Liver (tissue), 9 donors: Measurements from ENCODE around the gene LRRC53. TPM values are rescaled to one million over a fixed set of nuclear protein-coding genes. Genes with fewer than 3 reads are reported as not detected.

Source experiments
- DNase-seq: peaks from one replicate; pipeline ENCODE4 v3.0.0-alpha.2; 2017; ENCODE audit warnings: low spot score
- H3K27ac ChIP-seq, 2 donors: one replicate each; pipeline ENCODE4 v1.7.0; 2013; ENCODE audit warnings: inconsistent platforms in 2 of 2, low read length in 2 of 2, control low read depth in 1 of 2, low read depth in 1 of 2, mild to moderate bottlenecking in 1 of 2
- H3K27me3 ChIP-seq, 4 donors: one replicate each; pipeline versions ENCODE4 v1.6.1 to v1.7.0; 2013; ENCODE audit warnings: low read length in 3 of 4, inconsistent platforms in 1 of 4, mild to moderate bottlenecking in 1 of 4, moderate library complexity in 1 of 4; ENCODE audit not compliant: control insufficient read depth in 4 of 4, insufficient read depth in 4 of 4
- H3K36me3 ChIP-seq, 4 donors: one replicate each; pipeline versions ENCODE4 v1.6.1 to v1.7.0; 2013; ENCODE audit warnings: low read length in 3 of 4, mild to moderate bottlenecking in 3 of 4, low read depth in 1 of 4, moderate library complexity in 1 of 4; ENCODE audit not compliant: control insufficient read depth in 4 of 4, insufficient read depth in 3 of 4
- H3K4me1 ChIP-seq, 4 donors: one replicate each; pipeline versions ENCODE4 v1.6.1 to v1.7.0; 2013; ENCODE audit warnings: low read length in 3 of 4, mild to moderate bottlenecking in 3 of 4, moderate library complexity in 1 of 4; ENCODE audit not compliant: control insufficient read depth in 4 of 4, insufficient read depth in 4 of 4
- H3K4me3 ChIP-seq, 3 donors: one replicate each; pipeline versions ENCODE4 v1.6.1 to v1.7.0; 2013; ENCODE audit warnings: low read length in 3 of 3, control low read depth in 1 of 3, low read depth in 1 of 3, mild to moderate bottlenecking in 1 of 3
- H3K9ac ChIP-seq, 2 donors: one replicate each; pipeline ENCODE4 v1.7.0; 2013; ENCODE audit warnings: low read length in 2 of 2, mild to moderate bottlenecking in 2 of 2, moderate library complexity in 2 of 2, control low read depth in 1 of 2, low read depth in 1 of 2
- H3K9me3 ChIP-seq, 4 donors: one replicate each; pipeline versions ENCODE4 v1.6.1 to v1.7.0; 2013; ENCODE audit warnings: low read length in 3 of 4; ENCODE audit not compliant: control insufficient read depth in 4 of 4
- ATF3 ChIP-seq: IDR thresholded peaks from 2 replicates; pipeline ENCODE4 v1.6.1; 2016; ENCODE audit warnings: antibody characterized with exemption
- CTCF ChIP-seq: fragments of 150-350 bp; IDR thresholded peaks from 2 replicates; pipeline ENCODE4 v1.5.1; 2017; ENCODE audit warnings: improper control_type of control experiment, low read depth, low read length; ENCODE audit not compliant: missing input control
- EGR1 ChIP-seq, 2 donors: IDR thresholded peaks; 2 replicates each; pipeline ENCODE4 v1.6.1; 2016 to 2018; ENCODE audit warnings: antibody characterized with exemption in 2 of 2, low read depth in 2 of 2
- FOXA1 ChIP-seq: IDR thresholded peaks from 2 replicates; pipeline ENCODE4 v1.6.1; 2016; ENCODE audit warnings: antibody characterized with exemption
- FOXA2 ChIP-seq: IDR thresholded peaks from 2 replicates; pipeline ENCODE4 v1.6.1; 2016; ENCODE audit warnings: antibody characterized with exemption
- GABPA ChIP-seq, 2 donors: IDR thresholded peaks in 1 of 2; conservative IDR thresholded peaks in 1 of 2; 2 replicates each; pipeline ENCODE4 v1.6.1; 2016; ENCODE audit warnings: antibody characterized with exemption in 2 of 2, mild to moderate bottlenecking in 1 of 2, moderate library complexity in 1 of 2
- HNF4A ChIP-seq, 2 donors: conservative IDR thresholded peaks; 2 replicates each; pipeline ENCODE4 v1.6.1; 2016; ENCODE audit warnings: antibody characterized with exemption in 2 of 2, mild to moderate bottlenecking in 2 of 2
- HNF4G ChIP-seq: IDR thresholded peaks from 2 replicates; pipeline ENCODE4 v1.6.1; 2016; ENCODE audit warnings: antibody characterized with exemption
- JUND ChIP-seq, 2 donors: IDR thresholded peaks; 2 replicates each; pipeline ENCODE4 v1.6.1; 2016; ENCODE audit warnings: antibody characterized with exemption in 2 of 2
- MAX ChIP-seq: IDR thresholded peaks from 2 replicates; pipeline ENCODE4 v1.6.1; 2016; ENCODE audit warnings: antibody characterized with exemption
- NR2F2 ChIP-seq: IDR thresholded peaks from 2 replicates; pipeline ENCODE4 v1.6.1; 2016; ENCODE audit warnings: antibody characterized with exemption
- RAD21 ChIP-seq, 2 donors: IDR thresholded peaks; 2 replicates each; pipeline ENCODE4 v1.6.1; 2016; ENCODE audit warnings: antibody characterized with exemption in 2 of 2, mild to moderate bottlenecking in 2 of 2
- REST ChIP-seq: IDR thresholded peaks from 2 replicates; pipeline ENCODE4 v1.6.1; 2016; ENCODE audit warnings: antibody characterized with exemption, mild to moderate bottlenecking
- RXRA ChIP-seq, 2 donors: IDR thresholded peaks; 2 replicates each; pipeline ENCODE4 v1.6.1; 2017 to 2018; ENCODE audit warnings: antibody characterized with exemption in 2 of 2, mild to moderate bottlenecking in 1 of 2
- SP1 ChIP-seq: IDR thresholded peaks from 2 replicates; pipeline ENCODE4 v1.6.1; 2018; ENCODE audit warnings: antibody characterized with exemption, mild to moderate bottlenecking
- TAF1 ChIP-seq: conservative IDR thresholded peaks from 2 replicates; pipeline ENCODE4 v1.6.1; 2016; ENCODE audit warnings: antibody characterized with exemption, mild to moderate bottlenecking
- YY1 ChIP-seq: IDR thresholded peaks from 2 replicates; pipeline ENCODE4 v1.6.1; 2016; ENCODE audit warnings: antibody characterized with exemption, mild to moderate bottlenecking
- ZBTB33 ChIP-seq: IDR thresholded peaks from 2 replicates; pipeline ENCODE4 v1.6.1; 2016; ENCODE audit warnings: antibody characterized with exemption
- WGBS: extraction: QIAGEN DNeasy Blood & Tissue Kit; methylation state at CpG from one replicate; pipeline ENCODE4 v1.1.7; 2013; 5-methylcytosine and 5-hydroxymethylcytosine counted together
- polyA plus RNA-seq, 2 donors: library from polyadenylated mRNA; stranded (reverse) in 1 of 2; unstranded in 1 of 2; fragments of 200-250 nt in 1 of 2; fragments of >200 nt in 1 of 2; fragmentation: Nextera tagmentation in 1 of 2; extraction: Ambion mirVana in 1 of 2; gene quantifications; one replicate each; pipeline versions ENCODE4 v1.2.1 to v1.2.3, GENCODE V29; 2013 to 2015
- total RNA-seq, 2 donors: library from RNA; depleted of rRNA; stranded (reverse); fragments of >200 nt; gene quantifications; one replicate each; pipeline ENCODE4 v1.2.3, GENCODE V29; 2014
- donor health status: healthy.
- donor health status: healthy.
- donor health status: healthy.
- donor health status: healthy.
- donor health status: healthy.

LRRC53 gene
- total and polyA plus RNA-seq, 4 donors, result not detected

- no peak for DNase-seq
- Histone ChIP-seq H3K4me3 (no peak overlapping the region), H3K9me3 (no peaks in the 10 kb centered on the region), H3K4me1 (no peaks in the 10 kb centered on the region), H3K9ac (no peak overlapping the region), H3K27ac (no peak overlapping the region), H3K36me3 (no peaks in the 10 kb centered on the region), H3K27me3 (peaks cover 0 to 2% (median 0%) of the 10 kb centered on the region in 4 donors)
- no peak for TF ChIP-seq FOXA1
- no peak for TF ChIP-seq EGR1 (IDR thresholded peaks at IDR 0.05; ENCODE audit: low read depth in 2 of 2)
Observed at GRCh38 chr1:74455390-74455789, 57.0 kb downstream of the LRRC53 start.

- H3K9ac ChIP-seq, result no peak overlapping the region
- TF ChIP-seq TAF1 (no peak), FOXA2 (no peak), HNF4G (no peak), ATF3 (no peak), SP1 (no peak), GABPA (IDR thresholded peaks at IDR 0.05 in 1 of 2, conservative IDR thresholded peaks at IDR 0.05 in 1 of 2) (no peak), YY1 (no peak), MAX (no peak), EGR1 (IDR thresholded peaks at IDR 0.05; ENCODE audit: low read depth in 2 of 2) (no peak), HNF4A (conservative IDR thresholded peaks at IDR 0.05) (no peak), RAD21 (IDR thresholded peaks at IDR 0.05) (no peak), RXRA (IDR thresholded peaks at IDR 0.05) (no peak), ZBTB33 (no peak), REST (no peak), NR2F2 (no peak), FOXA1 (no peak), CTCF (no peak), JUND (IDR thresholded peaks at IDR 0.05) (no peak)
- H3K9me3 ChIP-seq, result no peaks in the 10 kb centered on the region
- DNase-seq, result no peak
- no peaks in the 10 kb centered on the region for H3K27me3 ChIP-seq
- WGBS, result 72% methylated on average over 2 of the region's 2 CpGs
- no peaks in the 10 kb centered on the region for H3K36me3 ChIP-seq
- H3K27ac ChIP-seq, result no peak overlapping the region
- H3K4me1 ChIP-seq, result no peaks in the 10 kb centered on the region
- H3K4me3 ChIP-seq, result no peak overlapping the region
Observed at GRCh38 chr1:74453277-74453676, 59.1 kb downstream of the LRRC53 start.
